HG03108 (cell line): ENCODE data around the gene TBC1D1.
"Not testable (repeated sequence)": the region's sequence is repeated elsewhere in the genome, so short reads cannot be mapped to it uniquely, and the experiment has no call there.

Experiments
- ATAC-seq: cut with Tn5 transposase; IDR thresholded peaks from one replicate; pipeline ENCODE4 v1.9.1; 2021; ENCODE audit warnings: moderate library complexity; ENCODE audit not compliant: unreplicated experiment

TBC1D1 gene

GRCh38 chr4:37917388-37917787 is 26.5 kb downstream of the TBC1D1 start:
- no peak for ATAC-seq

GRCh38 chr4:37918653-37919052 is 27.8 kb downstream of the TBC1D1 start:
- ATAC-seq = no peak

GRCh38 chr4:37922328-37922727 is 31.4 kb downstream of the TBC1D1 start:
- no peak for ATAC-seq

- ATAC-seq = not testable (repeated sequence)
Measured at GRCh38 chr4:37923089-37923488, 32.2 kb downstream of the TBC1D1 start.

- ATAC-seq = no peak
Measured at GRCh38 chr4:37924946-37925345, 34.1 kb downstream of the TBC1D1 start.

- no peak for ATAC-seq
Measured at GRCh38 chr4:37927434-37927833, 36.5 kb downstream of the TBC1D1 start.

DNA sequence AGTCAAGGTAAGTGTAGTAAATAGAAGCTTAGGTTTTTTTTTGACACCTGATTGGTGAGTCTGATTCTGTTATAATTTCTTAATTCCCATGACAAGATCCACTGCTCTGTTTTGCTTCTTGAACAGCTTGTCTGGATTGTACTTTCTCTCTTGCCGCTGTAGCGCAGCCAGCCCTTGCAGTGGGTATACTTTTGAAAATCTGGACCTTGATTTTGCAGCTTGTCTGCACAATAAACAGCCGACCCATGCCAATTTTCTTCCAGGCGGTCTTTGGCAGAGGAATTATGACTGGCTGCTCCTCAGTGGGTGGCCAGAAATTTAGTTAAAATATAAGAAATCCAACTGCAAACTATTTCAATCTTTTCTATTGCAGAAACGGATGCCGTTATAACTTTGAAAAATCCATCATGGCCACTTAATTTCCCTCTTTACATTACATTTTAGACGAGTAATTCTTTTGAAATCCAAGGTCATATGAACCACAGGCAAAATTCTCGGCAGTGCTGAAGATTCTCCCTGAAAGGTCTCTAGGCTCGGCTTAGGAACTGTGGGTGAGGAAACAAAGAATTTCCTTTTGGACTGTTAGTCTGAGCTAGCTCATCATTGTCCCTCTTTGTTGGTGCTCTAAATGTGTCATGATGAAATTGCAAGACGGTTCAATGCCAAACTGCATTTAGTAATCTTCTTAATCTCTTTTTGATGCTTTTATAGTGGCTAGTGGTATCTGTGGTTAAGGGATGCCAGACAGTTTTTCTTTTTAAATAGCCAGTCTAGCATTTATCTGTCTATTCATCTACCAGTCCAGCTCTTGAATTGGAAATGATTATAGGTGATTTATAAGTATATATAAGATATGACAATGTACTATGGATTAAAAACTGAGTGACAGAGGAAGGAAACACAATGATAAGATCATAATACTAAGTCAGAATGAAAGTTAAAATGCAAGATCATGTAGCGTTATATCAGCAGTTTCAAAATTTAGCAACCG is 37.8 kb downstream of the TBC1D1 start:
- ATAC-seq = no peak

GRCh38 chr4:37934096-37934495 is 43.2 kb downstream of the TBC1D1 start:
- no peak for ATAC-seq

DNA sequence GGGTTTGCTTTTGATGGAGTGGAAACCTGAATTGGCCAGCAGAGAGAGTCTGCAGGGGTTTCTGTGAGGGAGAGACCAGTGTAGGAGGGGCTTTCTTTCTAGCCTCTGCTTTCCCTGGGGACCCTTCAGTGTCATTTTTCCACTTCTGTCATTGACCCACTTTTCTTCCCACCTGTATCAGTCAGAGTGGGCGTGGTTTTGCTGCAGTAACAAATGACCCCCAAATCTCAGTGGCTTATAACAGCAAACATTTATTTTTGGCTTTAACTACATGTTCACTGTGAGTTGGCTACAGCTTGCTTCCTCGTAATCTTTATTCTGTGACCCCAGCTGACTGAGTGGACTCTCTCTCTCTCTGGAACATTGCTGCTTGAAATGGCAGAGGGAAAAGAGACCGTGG is 43.7 kb downstream of the TBC1D1 start:
- ATAC-seq = no peak

GRCh38 chr4:37935026-37935425 is 44.1 kb downstream of the TBC1D1 start:
- ATAC-seq = no peak

- no peak for ATAC-seq
Measured at GRCh38 chr4:37936889-37937498, 46.1 kb downstream of the TBC1D1 start.

- ATAC-seq = no peak
Measured at GRCh38 chr4:37938208-37938607, 47.3 kb downstream of the TBC1D1 start.

DNA sequence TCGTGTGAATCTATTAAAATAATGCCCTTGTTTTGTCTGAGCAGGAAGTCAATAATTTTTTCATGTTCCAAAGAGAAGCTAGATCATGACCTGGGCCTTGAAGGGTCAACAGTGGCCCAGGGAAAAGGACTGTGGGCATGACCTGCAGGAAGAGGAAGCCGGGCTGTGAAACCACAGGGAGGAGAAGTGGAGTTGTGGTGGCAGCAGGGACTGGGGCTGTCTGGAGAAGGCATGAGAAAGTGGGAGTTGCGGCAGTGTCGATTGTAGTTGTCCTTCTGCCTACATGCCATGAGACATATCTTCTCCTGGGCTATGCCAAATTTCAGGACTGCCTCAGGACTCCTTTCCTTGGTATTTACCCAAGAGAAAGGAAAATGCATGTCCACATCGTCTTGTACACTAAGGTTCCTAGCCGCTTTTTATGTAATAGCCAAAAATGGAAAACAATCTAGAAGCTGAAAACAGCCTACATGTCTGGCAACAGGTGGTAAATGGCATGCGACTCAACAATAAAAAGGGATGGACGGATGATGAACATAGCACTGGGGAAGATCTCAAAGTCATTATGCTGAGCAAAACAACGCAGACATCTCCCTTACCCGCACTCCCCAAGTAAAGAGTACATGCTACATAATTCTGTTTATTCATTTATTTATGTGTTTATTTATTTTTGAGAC is 55.8 kb downstream of the TBC1D1 start:
- no peak for ATAC-seq

DNA sequence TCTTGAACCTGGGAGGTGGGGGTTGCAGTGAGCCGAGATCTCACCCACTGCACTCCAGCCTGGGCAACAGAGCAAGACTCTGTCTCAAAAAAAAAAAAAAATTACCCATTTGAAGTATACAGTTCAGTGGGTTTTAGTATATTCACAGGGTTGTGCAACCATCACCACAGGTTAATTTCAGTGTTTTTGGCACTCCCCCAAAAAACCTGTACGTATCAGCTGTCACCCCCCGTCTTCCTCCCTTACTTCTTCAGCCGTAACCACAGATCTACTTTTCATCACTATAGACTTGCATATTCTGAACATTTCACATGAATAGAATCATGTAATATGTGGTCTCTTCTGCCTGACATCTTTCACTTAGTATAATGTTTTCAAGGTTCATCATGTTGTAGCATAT is 57.7 kb downstream of the TBC1D1 start:
- no peak for ATAC-seq

GRCh38 chr4:37949636-37950426 is 58.9 kb downstream of the TBC1D1 start:
- no peak for ATAC-seq

GRCh38 chr4:37951461-37952352 is 60.8 kb downstream of the TBC1D1 start:
- ATAC-seq = no peak

DNA sequence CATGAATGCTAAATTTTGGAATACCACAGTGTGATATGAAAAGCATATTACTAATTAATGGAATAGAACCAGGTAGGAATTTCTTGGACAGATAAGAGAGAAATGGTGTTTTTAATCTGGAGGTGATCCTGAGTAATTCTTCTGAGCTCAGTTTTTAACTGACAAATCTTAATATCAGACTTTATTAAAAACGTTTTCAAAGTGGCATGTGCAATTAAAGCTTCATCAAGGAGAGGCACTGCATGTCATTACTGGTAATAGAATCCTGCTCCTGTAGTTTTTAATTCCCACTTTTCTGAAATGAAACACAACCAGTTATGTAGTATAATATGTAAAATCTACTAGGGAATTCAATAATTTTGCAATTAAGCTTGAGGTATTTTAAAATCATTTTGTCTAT is 62.3 kb downstream of the TBC1D1 start:
- no peak for ATAC-seq

DNA sequence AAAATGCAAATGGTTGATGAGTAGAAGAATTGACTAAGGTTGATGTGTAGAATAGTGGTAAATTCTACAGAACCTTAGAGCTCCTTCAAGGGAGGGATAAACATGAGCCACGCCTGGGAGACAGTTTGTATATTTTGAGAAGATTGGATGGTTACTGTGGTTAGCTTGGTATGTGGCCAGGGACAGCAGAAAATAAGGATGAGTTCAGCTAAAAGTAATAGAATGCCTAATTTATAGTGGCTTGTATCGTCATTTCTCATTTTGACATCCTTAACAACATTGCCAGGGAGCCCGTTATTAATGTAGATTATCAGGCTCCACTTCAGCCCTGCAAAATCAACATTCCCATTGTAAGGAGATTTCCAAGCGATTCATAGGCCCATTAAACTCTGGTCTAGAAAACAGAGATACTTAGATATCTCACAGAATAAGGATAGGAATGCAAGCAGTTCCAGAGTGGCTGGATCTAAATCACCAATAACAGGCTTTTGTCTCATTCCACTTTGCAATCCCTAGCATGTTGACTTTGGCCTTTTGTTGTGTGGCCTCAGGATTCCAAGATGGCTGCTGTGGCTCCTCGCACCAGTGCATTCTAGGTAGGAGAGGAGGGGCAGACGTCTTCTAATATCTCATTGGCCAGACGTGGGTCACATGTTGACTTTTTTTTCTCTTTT is 62.9 kb downstream of the TBC1D1 start:
- ATAC-seq = no peak

GRCh38 chr4:37956941-37957340 is 66.1 kb downstream of the TBC1D1 start:
- ATAC-seq = no peak
